ENCODE data around the gene CD38. TPM values are rescaled to one million over a fixed set of nuclear protein-coding genes. Genes with fewer than 3 reads are reported as not detected.

Gene CD38
- total and polyA plus RNA-seq, 2 donors (not counting 1 experiment from before 2014, with no cell fraction given) = 0.02 TPM; not detected in 1

DNA sequence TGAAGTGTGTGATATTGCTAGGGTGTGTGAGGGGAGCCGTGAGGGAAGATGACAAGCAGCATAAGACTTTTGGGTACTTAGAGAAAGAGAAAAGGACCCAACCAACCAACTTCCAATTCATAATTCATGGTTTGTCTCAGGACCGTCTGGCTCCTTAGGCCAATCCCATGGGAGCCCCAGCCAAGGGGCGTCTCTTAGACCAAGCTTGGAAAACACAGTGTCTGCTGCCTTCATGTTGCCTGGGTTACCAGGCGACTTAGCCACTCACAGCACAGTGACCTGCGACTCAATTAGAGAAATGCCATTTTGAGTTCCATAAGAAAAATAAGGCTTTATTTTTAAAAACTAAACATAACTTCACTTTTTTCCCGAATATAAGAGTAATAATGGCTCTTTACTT is 42.6 kb upstream of the CD38 start:
- Histone ChIP-seq H3K36me3 (ENCODE audit: control insufficient read depth, insufficient read depth, low read length) (no peaks in the 10 kb centered on the region), H3K4me1 (ENCODE audit: control insufficient read depth, extremely low read depth, insufficient read depth, low read length) (no peaks in the 10 kb centered on the region), H3K9ac (ENCODE audit: insufficient read depth, low read length) (no peak overlapping the region), H3K27me3 (ENCODE audit: control insufficient read depth, insufficient read depth, low read length) (no peaks in the 10 kb centered on the region), H3K27ac (ENCODE audit: insufficient read depth, low read length) (no peak overlapping the region), H3K4me2 (ENCODE audit: extremely low read depth, insufficient read depth, low read length) (no peak overlapping the region), H3K79me2 (ENCODE audit: control insufficient read depth, insufficient read depth, low read length) (no peaks in the 10 kb centered on the region), H4K20me1 (ENCODE audit: control insufficient read depth, extremely low read depth, insufficient read depth, low read length) (no peaks in the 10 kb centered on the region), H3K4me3 (replicated peaks in 1 of 4; ENCODE audit: control extremely low read depth in 1 of 4, insufficient read depth in 1 of 4, low read depth in 3 of 4, low read length in 4 of 4) (no peak overlapping the region), H3K9me3 (ENCODE audit: control insufficient read depth, insufficient read depth, low read depth, low read length) (no peaks in the 10 kb centered on the region), H2AFZ (ENCODE audit: low read length) (no peak overlapping the region)
- TF ChIP-seq EZH2 (IDR thresholded peaks at IDR 0.05; ENCODE audit: low read length, missing control alignments) = no peak
- TF ChIP-seq, protein P1, sequence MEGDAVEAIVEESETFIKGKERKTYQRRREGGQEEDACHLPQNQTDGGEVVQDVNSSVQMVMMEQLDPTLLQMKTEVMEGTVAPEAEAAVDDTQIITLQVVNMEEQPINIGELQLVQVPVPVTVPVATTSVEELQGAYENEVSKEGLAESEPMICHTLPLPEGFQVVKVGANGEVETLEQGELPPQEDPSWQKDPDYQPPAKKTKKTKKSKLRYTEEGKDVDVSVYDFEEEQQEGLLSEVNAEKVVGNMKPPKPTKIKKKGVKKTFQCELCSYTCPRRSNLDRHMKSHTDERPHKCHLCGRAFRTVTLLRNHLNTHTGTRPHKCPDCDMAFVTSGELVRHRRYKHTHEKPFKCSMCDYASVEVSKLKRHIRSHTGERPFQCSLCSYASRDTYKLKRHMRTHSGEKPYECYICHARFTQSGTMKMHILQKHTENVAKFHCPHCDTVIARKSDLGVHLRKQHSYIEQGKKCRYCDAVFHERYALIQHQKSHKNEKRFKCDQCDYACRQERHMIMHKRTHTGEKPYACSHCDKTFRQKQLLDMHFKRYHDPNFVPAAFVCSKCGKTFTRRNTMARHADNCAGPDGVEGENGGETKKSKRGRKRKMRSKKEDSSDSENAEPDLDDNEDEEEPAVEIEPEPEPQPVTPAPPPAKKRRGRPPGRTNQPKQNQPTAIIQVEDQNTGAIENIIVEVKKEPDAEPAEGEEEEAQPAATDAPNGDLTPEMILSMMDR (conservative IDR thresholded peaks at IDR 0.05 in 1 of 2, IDR thresholded peaks at IDR 0.05 in 1 of 2; ENCODE audit: low read depth in 1 of 2, low read length in 2 of 2) = no peak
- no peak for DNase-seq (ENCODE audit: low read depth in 2 of 2)

- TF ChIP-seq EZH2 (IDR thresholded peaks at IDR 0.05; ENCODE audit: low read length, missing control alignments) = no peak
- TF ChIP-seq, protein P1 (conservative IDR thresholded peaks at IDR 0.05 in 1 of 2, IDR thresholded peaks at IDR 0.05 in 1 of 2; ENCODE audit: low read depth in 1 of 2, low read length in 2 of 2) = no peak
- DNase-seq (ENCODE audit: low read depth in 2 of 2) = no peak
Observed at GRCh38 chr4:15736514-15737050, 41.5 kb upstream of the CD38 start.

GRCh38 chr4:15737255-15737654 is 40.9 kb upstream of the CD38 start:
- H3K27ac ChIP-seq (ENCODE audit: insufficient read depth, low read length) = no peak overlapping the region
- no peak overlapping the region for H3K4me3 ChIP-seq (replicated peaks in 1 of 4; ENCODE audit: control extremely low read depth in 1 of 4, insufficient read depth in 1 of 4, low read depth in 3 of 4, low read length in 4 of 4)
- H3K36me3 ChIP-seq (ENCODE audit: control insufficient read depth, insufficient read depth, low read length) = no peaks in the 10 kb centered on the region
- no peak overlapping the region for H3K9ac ChIP-seq (ENCODE audit: insufficient read depth, low read length)
- no peaks in the 10 kb centered on the region for H3K27me3 ChIP-seq (ENCODE audit: control insufficient read depth, insufficient read depth, low read length)
- H3K4me1 ChIP-seq (ENCODE audit: control insufficient read depth, extremely low read depth, insufficient read depth, low read length) = no peaks in the 10 kb centered on the region
- no peak for DNase-seq (ENCODE audit: low read depth in 2 of 2)
- H3K79me2 ChIP-seq (ENCODE audit: control insufficient read depth, insufficient read depth, low read length) = no peaks in the 10 kb centered on the region
- no peak for TF ChIP-seq EZH2 (IDR thresholded peaks at IDR 0.05; ENCODE audit: low read length, missing control alignments)
- TF ChIP-seq, protein P1 (conservative IDR thresholded peaks at IDR 0.05 in 1 of 2, IDR thresholded peaks at IDR 0.05 in 1 of 2; ENCODE audit: low read depth in 1 of 2, low read length in 2 of 2) = no peak
- no peak overlapping the region for H2AFZ ChIP-seq (ENCODE audit: low read length)
- no peaks in the 10 kb centered on the region for H3K9me3 ChIP-seq (ENCODE audit: control insufficient read depth, insufficient read depth, low read depth, low read length)
- no peak overlapping the region for H3K4me2 ChIP-seq (ENCODE audit: extremely low read depth, insufficient read depth, low read length)
- H4K20me1 ChIP-seq (ENCODE audit: control insufficient read depth, extremely low read depth, insufficient read depth, low read length) = no peaks in the 10 kb centered on the region

More at GRCh38 chr4:15736514-15737050, 41.5 kb upstream of the CD38 start:
- Histone ChIP-seq H3K4me1 (ENCODE audit: control insufficient read depth, extremely low read depth, insufficient read depth, low read length) (no peaks in the 10 kb centered on the region), H3K9ac (ENCODE audit: insufficient read depth, low read length) (no peak overlapping the region), H2AFZ (ENCODE audit: low read length) (no peak overlapping the region), H3K79me2 (ENCODE audit: control insufficient read depth, insufficient read depth, low read length) (no peaks in the 10 kb centered on the region), H3K36me3 (ENCODE audit: control insufficient read depth, insufficient read depth, low read length) (no peaks in the 10 kb centered on the region), H3K4me2 (ENCODE audit: extremely low read depth, insufficient read depth, low read length) (no peak overlapping the region), H4K20me1 (ENCODE audit: control insufficient read depth, extremely low read depth, insufficient read depth, low read length) (no peaks in the 10 kb centered on the region), H3K9me3 (ENCODE audit: control insufficient read depth, insufficient read depth, low read depth, low read length) (no peaks in the 10 kb centered on the region), H3K27me3 (ENCODE audit: control insufficient read depth, insufficient read depth, low read length) (no peaks in the 10 kb centered on the region), H3K4me3 (replicated peaks in 1 of 4; ENCODE audit: control extremely low read depth in 1 of 4, insufficient read depth in 1 of 4, low read depth in 3 of 4, low read length in 4 of 4) (no peak overlapping the region), H3K27ac (ENCODE audit: insufficient read depth, low read length) (no peak overlapping the region)

Measured in fibroblast of lung (primary cell).